Stomach (tissue), 4 donors: ENCODE results near the gene TP73.

Source experiments
- CTCF ChIP-seq, 7 experiments: fragments of 450-650 bp in 4 of 7; fragments of 200-600 bp in 3 of 7; sonication (generic) in 3 of 7; IDR thresholded peaks; one replicate each; pipeline ENCODE4 v1.5.1; 2016 to 2019; ENCODE audit warnings: antibody characterized with exemption in 7 of 7, control low read depth in 2 of 7, mild to moderate bottlenecking in 1 of 7
- POLR2A ChIP-seq, 4 donors: fragments of 450-650 bp; IDR thresholded peaks; one replicate each; pipeline ENCODE4 v1.6.1; 2016; ENCODE audit warnings: antibody characterized with exemption in 4 of 4, control low read depth in 2 of 4, mild to moderate bottlenecking in 1 of 4, moderate library complexity in 1 of 4

GRCh38 chr1:3683992-3684391, 31.7 kb downstream of the TP73 start:
- TF ChIP-seq CTCF (IDR thresholded peaks at IDR 0.05) (no peak), POLR2A (IDR thresholded peaks at IDR 0.05) (no peak)
